ENCODE results near the gene RGS11.

Gene RGS11

GRCh38 chr16:296806-297510, 21.2 kb upstream of the RGS11 start:
- no peak for DNase-seq (ENCODE audit: low read depth in 2 of 2, low spot score in 1 of 2)

- DNase-seq (ENCODE audit: low read depth in 2 of 2, low spot score in 1 of 2) = no peak
Measured at GRCh38 chr16:296276-296675, 20.5 kb upstream of the RGS11 start.

- DNase-seq (ENCODE audit: low read depth in 2 of 2, low spot score in 1 of 2) = no peak
Measured at GRCh38 chr16:293043-293775, 17.5 kb upstream of the RGS11 start.

GRCh38 chr16:291539-291938, 15.8 kb upstream of the RGS11 start:
- no peak for DNase-seq (ENCODE audit: low read depth in 2 of 2, low spot score in 1 of 2)

- no peak for DNase-seq (ENCODE audit: low read depth in 2 of 2, low spot score in 1 of 2)
Measured at GRCh38 chr16:290681-291405, 15.1 kb upstream of the RGS11 start.

DNA sequence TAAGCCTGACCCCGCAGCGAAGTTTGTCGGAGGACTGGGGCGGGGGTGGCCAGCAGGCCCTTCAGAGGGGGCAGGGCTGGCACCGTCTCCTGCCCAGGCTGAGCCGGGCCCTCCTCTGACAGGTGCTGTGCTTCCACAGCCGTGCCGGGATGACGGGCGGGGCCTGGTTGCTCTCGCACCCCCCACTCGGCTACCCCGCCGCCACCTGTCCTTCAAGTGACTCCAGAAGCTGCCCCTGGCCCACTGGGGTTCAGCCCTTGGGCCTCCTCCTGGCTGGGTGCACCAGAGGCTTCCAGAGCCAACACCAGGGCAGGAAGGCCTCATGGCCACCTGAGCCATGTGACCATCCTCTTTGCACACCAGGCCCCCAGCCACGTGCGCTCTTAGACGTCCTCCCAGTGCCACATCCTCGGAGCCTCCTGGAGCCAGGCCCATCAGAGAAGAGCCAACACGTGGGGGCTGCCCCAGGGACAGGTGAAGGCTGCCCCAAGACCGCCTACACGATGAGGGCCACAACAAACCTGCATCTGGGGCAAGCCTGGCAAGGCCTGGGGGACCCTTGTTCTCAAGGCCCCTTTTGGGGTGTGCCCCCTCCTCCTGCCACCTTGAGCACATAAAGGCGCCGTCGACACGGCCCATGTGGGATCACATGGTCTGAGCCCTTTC, 14.4 kb upstream of the RGS11 start:
- DNase-seq (ENCODE audit: low read depth in 2 of 2, low spot score in 1 of 2) = no peak

- DNase-seq (ENCODE audit: low read depth in 2 of 2, low spot score in 1 of 2) = no peak
Measured at GRCh38 chr16:289395-289997, 13.8 kb upstream of the RGS11 start.

- DNase-seq (ENCODE audit: low read depth in 2 of 2, low spot score in 1 of 2) = no peak
Measured at GRCh38 chr16:287981-288920, 12.5 kb upstream of the RGS11 start.

- no peak for DNase-seq (ENCODE audit: low read depth in 2 of 2, low spot score in 1 of 2)
Measured at GRCh38 chr16:287298-287811, 11.6 kb upstream of the RGS11 start.

GRCh38 chr16:286491-287297, 10.9 kb upstream of the RGS11 start:
- no peak for DNase-seq (ENCODE audit: low read depth in 2 of 2, low spot score in 1 of 2)

- no peak for DNase-seq (ENCODE audit: low read depth in 2 of 2, low spot score in 1 of 2)
Measured at GRCh38 chr16:285146-286055, 9.7 kb upstream of the RGS11 start.

DNA sequence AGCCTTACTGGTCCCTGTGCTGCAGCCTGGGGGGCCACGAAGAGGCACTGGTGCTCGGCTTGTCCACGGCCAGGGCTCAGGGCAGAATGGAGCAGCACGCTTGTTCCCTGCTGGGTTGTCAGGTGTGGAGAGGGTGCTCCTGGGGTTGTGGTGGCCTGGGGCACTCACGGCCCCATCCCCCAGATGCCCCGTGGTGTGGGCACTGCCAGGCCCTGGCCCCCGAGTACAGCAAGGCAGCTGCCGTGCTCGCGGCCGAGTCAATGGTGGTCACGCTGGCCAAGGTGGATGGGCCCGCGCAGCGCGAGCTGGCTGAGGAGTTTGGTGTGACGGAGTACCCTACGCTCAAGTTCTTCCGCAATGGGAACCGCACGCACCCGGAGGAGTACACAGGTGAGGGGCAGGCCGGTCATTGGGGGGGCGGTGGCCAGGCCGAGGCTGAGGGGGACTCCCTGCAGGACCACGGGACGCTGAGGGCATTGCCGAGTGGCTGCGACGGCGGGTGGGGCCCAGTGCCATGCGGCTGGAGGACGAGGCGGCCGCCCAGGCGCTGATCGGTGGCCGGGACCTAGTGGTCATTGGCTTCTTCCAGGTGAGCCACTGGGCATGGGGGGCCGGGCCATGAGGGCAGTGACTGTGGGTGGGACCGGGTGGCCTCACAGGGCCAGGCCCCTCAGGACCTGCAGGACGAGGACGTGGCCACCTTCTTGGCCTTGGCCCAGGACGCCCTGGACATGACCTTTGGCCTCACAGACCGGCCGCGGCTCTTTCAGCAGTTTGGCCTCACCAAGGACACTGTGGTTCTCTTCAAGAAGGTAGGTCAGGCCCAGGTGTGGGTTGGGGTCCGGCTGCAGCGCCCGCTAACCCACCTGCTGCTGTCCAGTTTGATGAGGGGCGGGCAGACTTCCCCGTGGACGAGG, 8.7 kb upstream of the RGS11 start:
- no peak for DNase-seq (ENCODE audit: low read depth in 2 of 2, low spot score in 1 of 2)

GRCh38 chr16:283033-283805, 7.5 kb upstream of the RGS11 start, which contains the start of gene PDIA2:
TSS of gene PDIA2 (plus strand) at chr16:283164. CDS start at chr16:283170, 6 bp downstream.
- DNase-seq (ENCODE audit: low read depth in 2 of 2, low spot score in 1 of 2) = no peak

DNA sequence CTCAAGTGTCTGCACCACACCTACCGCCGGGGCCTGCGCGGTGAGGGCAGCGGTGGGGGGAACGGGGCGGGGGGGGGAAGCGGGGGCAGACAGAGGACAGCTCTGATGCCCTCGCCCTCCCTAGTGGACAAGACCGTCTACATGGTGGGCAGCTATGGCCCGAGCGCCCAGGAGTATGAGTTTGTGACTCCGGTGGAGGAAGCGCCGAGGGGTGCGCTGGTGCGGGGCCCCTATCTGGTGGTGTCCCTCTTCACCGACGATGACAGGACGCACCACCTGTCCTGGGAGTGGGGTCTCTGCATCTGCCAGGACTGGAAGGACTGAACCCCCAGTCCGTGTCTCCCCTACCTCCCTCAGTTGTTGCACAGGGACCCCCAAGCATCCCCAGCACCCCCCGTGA, 6.7 kb upstream of the RGS11 start:
- DNase-seq (ENCODE audit: low read depth in 2 of 2, low spot score in 1 of 2) = no peak

GRCh38 chr16:281660-282255, 6.0 kb upstream of the RGS11 start:
- DNase-seq (ENCODE audit: low read depth in 2 of 2, low spot score in 1 of 2) = no peak

Data from stimulated activated CD8-positive, alpha-beta memory T cell treated with anti-CD3 and anti-CD28 coated beads, Interleukin-4, amount 100 ng/mL, for 4 hours (primary cell).